Activated CD8-positive, alpha-beta memory T cell treated with anti-CD3 and anti-CD28 coated beads, Interleukin-2, amount 50 U/mL, for 24 hours (primary cell): ENCODE measurements around the gene OPHN1.
"Not testable (repeated sequence)": the region's sequence is repeated elsewhere in the genome, so short reads cannot be mapped to it uniquely, and the experiment has no call there.

ENCODE experiments used
- DNase-seq: peaks from one replicate; pipeline ENCODE4 v3.0.0-alpha.2; 2020; ENCODE audit errors: extremely low read depth

OPHN1 gene

GRCh38 chrX:68363984-68364383 lies 69.3 kb downstream of the OPHN1 start:
- no peak for DNase-seq

- no peak for DNase-seq
Observed at GRCh38 chrX:68358679-68359078, 74.6 kb downstream of the OPHN1 start.

- no peak for DNase-seq
Observed at GRCh38 chrX:68355629-68355920, 77.7 kb downstream of the OPHN1 start.

- DNase-seq, result no peak
Observed at GRCh38 chrX:68354879-68355628, 78.2 kb downstream of the OPHN1 start.

- DNase-seq, result no peak
Observed at GRCh38 chrX:68345025-68345424, 88.3 kb downstream of the OPHN1 start.

- no peak for DNase-seq
Observed at GRCh38 chrX:68343551-68343950, 89.7 kb downstream of the OPHN1 start.

- DNase-seq, result no peak
Observed at GRCh38 chrX:68332201-68332731, 101.0 kb downstream of the OPHN1 start.

GRCh38 chrX:68326841-68327240 lies 106.5 kb downstream of the OPHN1 start:
- not testable (repeated sequence) for DNase-seq

- DNase-seq, result no peak
Observed at GRCh38 chrX:68307769-68308168, 125.5 kb downstream of the OPHN1 start.

GRCh38 chrX:68304602-68305001 lies 128.7 kb downstream of the OPHN1 start:
- DNase-seq, result no peak

GRCh38 chrX:68299898-68300297 lies 133.4 kb downstream of the OPHN1 start:
- no peak for DNase-seq

- DNase-seq, result no peak
Observed at GRCh38 chrX:68292471-68292870, 140.8 kb downstream of the OPHN1 start.

GRCh38 chrX:68288127-68288526 lies 145.2 kb downstream of the OPHN1 start:
- no peak for DNase-seq

GRCh38 chrX:68287419-68287818 lies 145.9 kb downstream of the OPHN1 start:
- DNase-seq, result no peak

GRCh38 chrX:68286980-68287379 lies 146.3 kb downstream of the OPHN1 start:
- no peak for DNase-seq

GRCh38 chrX:68286076-68286475 lies 147.2 kb downstream of the OPHN1 start:
- no peak for DNase-seq

GRCh38 chrX:68284281-68284904 lies 148.9 kb downstream of the OPHN1 start:
- no peak for DNase-seq

- DNase-seq, result no peak
Observed at GRCh38 chrX:68273887-68274286, 159.4 kb downstream of the OPHN1 start.

- DNase-seq, result not testable (repeated sequence)
Observed at GRCh38 chrX:68264793-68265192, 168.5 kb downstream of the OPHN1 start.

- no peak for DNase-seq
Observed at GRCh38 chrX:68261060-68261672, 172.1 kb downstream of the OPHN1 start.

- DNase-seq, result no peak
Observed at GRCh38 chrX:68256990-68257389, 176.3 kb downstream of the OPHN1 start.

- no peak for DNase-seq
Observed at GRCh38 chrX:68254738-68255645, 178.3 kb downstream of the OPHN1 start.
